Stomach smooth muscle (tissue), 2 donors: ENCODE measurements around the gene FGD5.

ENCODE experiments used
- H3K27ac ChIP-seq: one replicate; pipeline ENCODE4 v1.7.0; 2013; ENCODE audit warnings: mild to moderate bottlenecking, low read length, inconsistent platforms
- H3K27me3 ChIP-seq, 2 donors: one replicate each; pipeline ENCODE4 v1.7.0; 2013; ENCODE audit warnings: low read length in 2 of 2; ENCODE audit not compliant: insufficient read depth in 2 of 2, control insufficient read depth in 1 of 2
- H3K36me3 ChIP-seq, 2 donors: one replicate each; pipeline ENCODE4 v1.7.0; 2013; ENCODE audit warnings: low read length in 2 of 2; ENCODE audit not compliant: control insufficient read depth in 2 of 2, insufficient read depth in 2 of 2
- H3K4me1 ChIP-seq: one replicate; pipeline ENCODE4 v1.7.0; 2013; ENCODE audit warnings: low read length; ENCODE audit not compliant: control insufficient read depth, insufficient read depth
- H3K4me3 ChIP-seq, 2 donors: one replicate each; pipeline ENCODE4 v1.7.0; 2013; ENCODE audit warnings: low read length in 2 of 2
- H3K9ac ChIP-seq, 2 donors: one replicate each; pipeline ENCODE4 v1.7.0; 2013; ENCODE audit warnings: low read length in 2 of 2, mild to moderate bottlenecking in 1 of 2
- H3K9me3 ChIP-seq, 2 donors: one replicate each; pipeline ENCODE4 v1.7.0; 2013; ENCODE audit warnings: low read length in 2 of 2; ENCODE audit not compliant: control insufficient read depth in 2 of 2
- donor health status: healthy.
- donor health status: Pancreatic carcinoma.

Gene FGD5

GRCh38 chr3:14922863-14923262 lies 104.1 kb downstream of the FGD5 start:
- peaks cover 0 to 2% of the 10 kb centered on the region in 2 donors for H3K36me3 ChIP-seq

DNA sequence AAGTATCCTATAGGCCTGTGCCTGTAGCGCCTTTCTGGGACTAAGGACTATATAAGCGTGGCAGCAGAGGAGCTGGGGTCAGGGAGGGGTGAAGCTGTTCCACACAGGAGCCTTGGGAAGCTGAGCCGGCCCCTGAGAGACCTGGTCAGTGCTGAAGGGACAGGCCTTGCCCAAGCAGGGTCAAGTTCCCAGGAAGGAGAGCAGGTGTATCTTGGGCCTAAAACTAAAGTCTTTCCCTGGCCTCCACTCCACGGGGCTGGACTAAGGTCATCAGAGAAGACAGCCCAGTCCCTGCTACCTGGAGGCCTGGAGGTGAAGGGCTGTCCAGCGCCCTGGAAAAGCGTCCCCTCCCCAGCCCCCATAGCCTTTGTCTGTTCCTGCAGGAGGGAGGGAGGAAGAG lies 104.7 kb downstream of the FGD5 start:
- no peaks in the 10 kb centered on the region for H3K27me3 ChIP-seq
- no peak overlapping the region for H3K4me3 ChIP-seq
- H3K9me3 ChIP-seq = no peaks in the 10 kb centered on the region
- H3K4me1 ChIP-seq = peaks cover 7% of the 10 kb centered on the region
- H3K9ac ChIP-seq = no peak overlapping the region
- H3K27ac ChIP-seq = no peak overlapping the region
- H3K36me3 ChIP-seq = peaks cover 0 to 2% of the 10 kb centered on the region in 2 donors

More at GRCh38 chr3:14922863-14923262, 104.1 kb downstream of the FGD5 start:
- no peaks in the 10 kb centered on the region for H3K27me3 ChIP-seq
- H3K4me3 ChIP-seq = no peak overlapping the region
- no peak overlapping the region for H3K9ac ChIP-seq
- peaks cover 7% of the 10 kb centered on the region for H3K4me1 ChIP-seq
- H3K9me3 ChIP-seq = no peaks in the 10 kb centered on the region
- H3K27ac ChIP-seq = no peak overlapping the region

DNA sequence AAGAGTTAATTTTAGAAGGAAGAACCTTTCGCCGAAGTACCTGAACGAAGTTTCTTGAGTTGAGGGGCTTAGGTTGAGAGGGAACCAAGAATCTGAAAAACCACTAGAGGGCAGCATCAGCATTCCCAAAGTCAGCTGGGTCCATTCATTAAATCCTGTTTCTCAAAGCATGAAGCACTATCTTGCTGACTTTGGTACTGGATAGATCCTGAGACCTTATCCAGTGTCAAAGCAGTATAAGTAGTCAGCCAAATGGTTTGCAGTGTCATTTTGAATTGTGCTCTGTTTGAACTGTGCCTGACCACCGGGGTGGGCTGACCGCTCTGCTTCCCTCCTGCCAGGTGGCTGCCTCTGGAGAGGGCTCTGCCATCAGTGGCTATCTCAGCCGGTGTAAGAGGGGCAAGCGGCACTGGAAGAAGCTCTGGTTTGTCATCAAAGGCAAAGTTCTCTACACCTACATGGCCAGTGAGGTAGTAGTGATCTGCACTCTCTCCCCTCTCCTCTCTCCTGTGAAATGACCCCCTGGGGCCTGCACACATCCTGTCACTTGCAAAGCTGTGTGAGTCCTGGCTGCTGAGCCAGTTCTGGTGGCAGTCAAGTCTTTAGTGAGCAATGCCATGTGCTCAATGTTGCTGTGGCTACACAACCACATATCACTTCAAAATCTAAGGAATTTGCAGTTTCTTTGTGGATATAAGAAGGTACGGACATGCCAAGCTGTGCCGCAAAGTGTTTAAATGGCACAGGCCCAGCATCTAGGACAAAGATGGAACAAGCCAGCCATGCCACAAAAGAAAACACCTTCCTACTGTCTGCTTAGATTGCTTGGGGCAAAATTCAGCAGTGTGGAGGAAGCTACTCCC lies 107.2 kb downstream of the FGD5 start:
- Histone ChIP-seq H3K27ac (no peak overlapping the region), H3K36me3 (no peaks in the 10 kb centered on the region)

GRCh38 chr3:14926592-14926991 lies 107.8 kb downstream of the FGD5 start:
- no peaks in the 10 kb centered on the region for H3K4me1 ChIP-seq
- H3K9ac ChIP-seq = no peak overlapping the region
- H3K9me3 ChIP-seq = no peaks in the 10 kb centered on the region
- H3K4me3 ChIP-seq = no peak overlapping the region
- H3K27ac ChIP-seq = no peak overlapping the region
- no peaks in the 10 kb centered on the region for H3K36me3 ChIP-seq
- no peaks in the 10 kb centered on the region for H3K27me3 ChIP-seq

More for the DNA sequence above, 107.2 kb downstream of the FGD5 start:
- no peak overlapping the region for H3K4me3 ChIP-seq
- H3K9me3 ChIP-seq = no peaks in the 10 kb centered on the region
- peaks cover 4% of the 10 kb centered on the region for H3K4me1 ChIP-seq
- H3K9ac ChIP-seq = no peak overlapping the region
- H3K27me3 ChIP-seq = no peaks in the 10 kb centered on the region

- H3K4me1 ChIP-seq = no peaks in the 10 kb centered on the region
- H3K9me3 ChIP-seq = no peaks in the 10 kb centered on the region
- H3K4me3 ChIP-seq = no peak overlapping the region
- no peak overlapping the region for H3K27ac ChIP-seq
- no peaks in the 10 kb centered on the region for H3K36me3 ChIP-seq
- H3K27me3 ChIP-seq = no peaks in the 10 kb centered on the region
- H3K9ac ChIP-seq = no peak overlapping the region
Measured at GRCh38 chr3:14927308-14927707, 108.5 kb downstream of the FGD5 start.

GRCh38 chr3:14929310-14930074 lies 110.7 kb downstream of the FGD5 start:
- H3K4me3 ChIP-seq = no peak overlapping the region
- no peaks in the 10 kb centered on the region for H3K4me1 ChIP-seq
- H3K9ac ChIP-seq = no peak overlapping the region
- H3K9me3 ChIP-seq = no peaks in the 10 kb centered on the region
- H3K27ac ChIP-seq = no peak overlapping the region
- H3K27me3 ChIP-seq = no peaks in the 10 kb centered on the region
- no peaks in the 10 kb centered on the region for H3K36me3 ChIP-seq

DNA sequence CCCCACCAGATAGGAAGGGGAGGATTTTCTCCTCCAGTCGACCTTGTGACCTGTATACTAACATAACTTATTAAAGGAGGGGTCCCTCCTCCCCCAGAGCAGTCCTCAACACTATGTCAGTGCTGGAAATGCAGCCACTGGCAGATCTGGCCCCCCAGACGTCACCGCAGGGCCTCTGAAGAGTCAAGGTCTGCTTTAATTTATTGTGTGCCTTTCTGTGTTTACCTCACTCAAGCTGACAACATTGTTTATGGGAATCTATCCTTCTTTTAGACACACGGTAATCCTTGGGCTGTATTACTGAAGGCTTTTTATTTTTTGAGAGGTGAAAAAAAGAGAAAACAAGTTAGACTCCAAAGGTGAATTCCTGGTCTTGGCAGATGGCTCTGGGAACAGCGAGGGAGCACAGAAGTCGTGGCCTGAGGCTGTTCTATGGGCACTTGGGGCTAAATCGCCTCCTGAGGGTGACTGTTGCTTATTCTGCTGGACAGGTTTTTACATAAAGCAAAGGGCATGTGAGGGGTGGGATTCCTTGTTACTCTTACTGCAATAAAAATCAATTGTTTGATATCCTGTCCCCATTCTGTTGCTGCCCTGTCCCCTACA lies 115.2 kb downstream of the FGD5 start:
- no peaks in the 10 kb centered on the region for H3K4me1 ChIP-seq
- H3K9ac ChIP-seq = no peak overlapping the region
- no peaks in the 10 kb centered on the region for H3K27me3 ChIP-seq
- H3K9me3 ChIP-seq = no peaks in the 10 kb centered on the region
- H3K27ac ChIP-seq = no peak overlapping the region
- H3K36me3 ChIP-seq = peaks cover 0 to 3% of the 10 kb centered on the region in 2 donors
- H3K4me3 ChIP-seq = no peak overlapping the region

DNA sequence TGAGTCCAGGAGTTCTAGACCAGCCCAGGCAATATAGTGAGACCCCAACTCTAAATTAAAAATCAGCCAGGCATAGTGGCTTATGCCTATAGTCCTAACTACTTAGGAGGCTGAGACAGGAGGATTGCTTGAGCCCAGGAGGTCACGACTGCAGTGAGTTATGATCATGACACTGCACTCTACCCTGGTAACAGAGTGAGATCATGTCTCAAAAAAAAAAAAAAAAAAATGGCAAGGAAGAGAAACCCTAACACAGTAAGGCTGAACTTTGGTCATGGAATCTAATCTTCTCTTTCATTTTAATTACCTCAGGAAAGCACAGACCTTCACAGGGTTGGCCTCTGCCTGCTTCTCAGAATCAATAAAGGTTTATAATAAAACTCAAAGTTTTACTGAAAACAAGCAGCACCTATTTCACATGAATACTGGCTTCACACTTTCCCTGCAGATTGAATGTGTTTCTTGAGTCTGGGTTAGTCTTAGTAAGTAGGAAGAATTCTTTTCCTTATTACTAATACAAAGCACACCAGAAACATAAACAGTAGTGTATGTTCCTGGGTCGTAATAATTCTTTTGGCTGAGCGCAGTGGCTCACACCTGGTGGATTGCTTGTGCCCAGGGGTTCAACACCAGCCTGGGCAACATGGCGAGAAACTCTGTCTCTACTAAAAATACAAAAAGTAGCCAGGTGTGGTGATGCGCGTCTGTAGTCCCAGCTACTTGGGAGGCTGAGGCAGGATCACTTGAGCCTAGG lies 117.0 kb downstream of the FGD5 start:
- no peaks in the 10 kb centered on the region for H3K4me1 ChIP-seq
- no peaks in the 10 kb centered on the region for H3K27me3 ChIP-seq
- peaks cover 0 to 3% of the 10 kb centered on the region in 2 donors for H3K36me3 ChIP-seq
- H3K27ac ChIP-seq = no peak overlapping the region
- H3K9me3 ChIP-seq = no peaks in the 10 kb centered on the region
- H3K4me3 ChIP-seq = no peak overlapping the region
- H3K9ac ChIP-seq = no peak overlapping the region

GRCh38 chr3:14938954-14939353 lies 120.2 kb downstream of the FGD5 start:
- no peak overlapping the region for H3K9ac ChIP-seq
- H3K27ac ChIP-seq = no peak overlapping the region
- peaks cover 2 to 9% of the 10 kb centered on the region in 2 donors for H3K36me3 ChIP-seq
- no peaks in the 10 kb centered on the region for H3K9me3 ChIP-seq
- H3K4me1 ChIP-seq = no peaks in the 10 kb centered on the region
- no peak overlapping the region for H3K4me3 ChIP-seq
- no peaks in the 10 kb centered on the region for H3K27me3 ChIP-seq

GRCh38 chr3:14941871-14942270 lies 123.1 kb downstream of the FGD5 start:
- Histone ChIP-seq H3K4me3 (no peak overlapping the region), H3K36me3 (peaks cover 9 to 11% of the 10 kb centered on the region in 2 donors), H3K9me3 (no peaks in the 10 kb centered on the region), H3K9ac (peak overlapping the region in 1 of 2 donors; percentile 6), H3K4me1 (peaks cover 6% of the 10 kb centered on the region), H3K27me3 (no peaks in the 10 kb centered on the region), H3K27ac (no peak overlapping the region)
